CD4-positive, alpha-beta T cell treated with Interleukin-21 for 1 hour (primary cell): ENCODE data around the gene THBS3.
"Not testable (repeated sequence)": the region's sequence is repeated elsewhere in the genome, so short reads cannot be mapped to it uniquely, and the experiment has no call there.

ENCODE experiments used
- DNase-seq: peaks from one replicate; pipeline ENCODE4 v3.0.0-alpha.2; 2020

THBS3 gene

DNA sequence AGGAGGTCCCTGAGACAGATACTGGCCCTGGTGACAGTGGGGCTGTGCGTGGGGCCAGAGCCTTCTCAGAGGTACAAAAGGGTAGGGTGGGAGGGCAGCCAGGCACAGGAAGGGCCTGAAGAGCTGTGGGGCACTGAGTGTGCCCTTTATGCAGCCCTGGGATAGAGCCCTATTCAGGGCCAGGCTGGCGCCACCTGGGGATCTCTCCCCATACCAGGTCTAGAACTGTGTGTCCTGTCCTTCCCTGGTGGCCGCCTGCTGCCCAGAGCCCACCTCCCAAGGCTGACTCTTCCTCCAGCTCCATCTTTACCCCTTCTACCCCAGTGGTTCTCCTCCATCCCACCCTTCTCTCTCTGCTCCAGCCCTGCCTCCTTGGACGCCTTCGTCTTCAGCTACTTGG lies 25.8 kb upstream of the THBS3 start:
- DNase-seq: not testable (repeated sequence)

GRCh38 chr1:155232001-155232978 lies 24.6 kb upstream of the THBS3 start:
- not testable (repeated sequence) for DNase-seq

DNA sequence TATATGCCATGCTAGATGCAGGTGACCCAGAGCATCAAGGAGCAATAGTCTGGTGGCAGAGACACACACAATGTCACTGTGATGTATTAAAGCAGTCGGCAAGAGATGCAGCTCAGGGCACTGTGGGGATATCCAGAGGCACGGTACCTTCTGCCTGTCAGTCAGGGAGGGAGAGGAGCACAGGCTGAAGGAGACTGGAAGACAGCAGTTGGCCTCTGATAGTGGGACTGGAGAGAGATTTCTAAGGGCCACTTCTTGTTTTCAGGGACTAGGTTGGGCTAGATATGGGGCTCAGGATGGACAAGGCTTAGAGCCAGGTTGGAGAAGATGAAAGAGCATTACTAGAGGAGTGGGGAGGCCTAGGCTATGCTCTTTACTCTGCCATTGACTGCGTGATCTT lies 23.6 kb upstream of the THBS3 start:
- not testable (repeated sequence) for DNase-seq

- DNase-seq: no peak
Measured at GRCh38 chr1:155228096-155228427, 20.4 kb upstream of the THBS3 start.

DNA sequence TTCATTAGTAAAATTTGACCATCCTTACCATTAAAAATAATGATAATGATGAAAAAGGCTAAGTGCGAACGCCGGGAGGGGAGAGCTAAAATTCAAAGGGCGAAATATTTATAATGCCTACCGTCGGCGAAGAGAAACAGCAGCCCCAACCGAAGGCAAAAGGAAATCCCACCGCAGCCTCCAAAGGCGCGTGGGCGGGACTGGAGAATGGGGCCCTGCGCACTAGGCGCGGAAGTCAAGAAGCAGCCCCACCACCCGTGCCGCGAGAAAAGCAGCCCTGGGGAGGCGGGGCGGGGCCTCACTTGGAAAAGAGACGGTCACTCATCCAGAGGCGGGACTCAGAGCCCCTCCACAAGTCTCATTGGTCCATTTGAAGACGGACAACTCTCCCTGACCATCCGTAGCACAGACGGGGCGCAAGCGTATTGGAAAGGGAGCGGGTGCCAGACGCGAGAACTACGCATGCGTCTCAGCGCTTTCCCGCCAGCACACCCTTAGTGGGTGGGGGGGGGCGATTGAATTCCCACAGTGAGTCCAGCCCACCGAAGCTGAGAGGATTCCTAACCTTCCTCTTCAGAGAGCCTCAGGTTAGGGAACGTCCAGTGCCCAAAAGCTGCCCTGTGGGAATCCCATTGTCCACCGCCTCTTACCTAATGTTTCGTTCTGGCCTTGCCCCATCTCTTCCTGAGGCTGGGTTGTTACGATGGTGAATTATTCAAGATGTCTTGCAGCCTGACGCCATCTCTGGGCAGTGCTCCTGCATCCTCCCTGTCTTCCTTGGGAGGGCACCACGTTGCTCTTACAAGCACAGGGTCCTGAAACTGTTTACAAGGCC lies 19.8 kb upstream of the THBS3 start:
- peak; percentile 100 for DNase-seq

DNA sequence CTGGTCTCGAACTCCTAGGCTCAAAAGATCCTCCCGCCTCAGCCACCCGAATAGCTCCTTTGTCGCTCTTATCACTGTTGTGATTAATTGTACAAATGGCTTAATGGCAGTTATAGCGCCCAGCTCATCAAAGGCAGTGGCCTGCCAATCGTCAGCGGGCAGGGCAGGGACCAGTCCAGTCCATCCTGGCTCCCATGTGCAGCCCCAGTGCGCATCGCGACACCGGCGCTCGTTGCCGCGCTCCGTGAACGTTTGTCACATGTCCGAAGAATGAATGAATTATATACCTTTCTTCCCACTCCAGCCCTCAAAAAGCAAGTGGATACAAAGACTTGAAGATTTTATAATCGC lies 19.2 kb upstream of the THBS3 start:
- DNase-seq: no peak

DNA sequence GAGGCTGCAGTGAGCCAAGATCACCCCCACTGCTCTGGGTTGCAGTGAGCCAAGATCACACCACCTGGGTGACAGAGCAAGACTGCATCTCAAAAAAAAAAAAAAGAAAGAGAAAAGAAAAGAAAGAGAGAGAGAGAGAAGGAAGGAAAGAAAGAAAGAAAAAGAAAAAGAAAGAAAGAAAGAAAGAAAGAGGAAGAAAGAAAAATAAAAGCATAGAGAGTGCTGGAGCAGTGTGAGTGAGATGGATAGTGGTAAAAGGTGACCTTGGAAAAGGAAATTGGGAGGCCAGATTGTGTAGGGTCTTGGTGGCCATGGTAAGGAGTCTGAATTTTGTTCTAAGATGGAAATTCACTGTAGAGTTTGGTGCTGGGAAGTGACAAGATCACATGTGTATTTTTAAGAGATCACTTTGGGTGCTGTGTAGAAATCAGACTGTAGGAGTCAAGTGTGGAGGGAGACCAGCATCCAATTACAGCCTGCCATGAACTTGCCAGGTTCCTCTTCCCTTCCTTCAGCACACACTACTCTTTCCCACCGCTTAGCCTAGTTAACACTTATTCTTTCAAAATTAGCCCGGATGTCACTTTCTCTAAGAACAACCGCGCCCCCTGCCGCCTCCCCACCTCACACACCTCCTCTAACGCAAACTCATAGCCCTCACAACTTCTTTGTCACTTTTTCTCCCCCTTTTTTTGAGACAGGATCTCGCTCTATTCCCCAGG lies 18.7 kb upstream of the THBS3 start:
- DNase-seq: peak; percentile 88

DNA sequence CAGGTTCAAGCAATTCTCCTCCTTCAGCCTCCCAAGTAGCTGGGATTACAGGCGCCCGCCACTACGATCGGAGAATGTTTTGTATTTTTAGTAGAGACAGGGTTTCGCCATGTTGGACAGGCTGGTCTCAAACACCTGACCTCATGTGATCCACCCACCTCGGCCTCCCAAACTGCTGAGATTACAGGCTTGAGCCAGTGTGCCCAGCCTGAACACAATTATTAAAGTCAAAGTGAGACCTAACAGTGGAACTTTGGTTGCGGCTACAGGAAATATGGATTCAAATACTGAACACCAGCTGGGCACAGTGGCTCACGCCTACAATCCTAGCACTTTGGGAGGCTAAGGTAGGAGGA lies 17.7 kb upstream of the THBS3 start:
- DNase-seq: not testable (repeated sequence)

DNA sequence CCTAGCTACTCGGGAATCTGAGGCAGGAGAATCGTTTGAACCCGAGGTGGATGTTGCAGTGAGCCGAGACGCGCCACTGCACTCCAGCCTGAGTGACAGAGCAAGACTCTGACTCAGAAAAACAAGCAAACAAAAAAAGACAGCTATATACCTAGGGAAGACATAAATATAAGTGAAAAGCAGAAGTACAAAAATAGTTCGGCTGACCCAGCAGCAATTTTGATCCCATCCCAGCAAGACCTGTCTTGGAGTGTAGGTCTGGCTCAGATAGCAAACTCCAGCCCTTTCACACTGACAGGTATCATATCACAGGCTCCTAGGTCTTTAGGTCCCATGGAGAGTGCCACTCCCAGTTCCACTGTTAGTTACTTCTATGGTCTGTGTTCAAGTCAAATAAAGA lies 15.3 kb upstream of the THBS3 start:
- no peak for DNase-seq

- DNase-seq: not testable (repeated sequence)
Measured at GRCh38 chr1:155220211-155220965, 12.7 kb upstream of the THBS3 start.

- peak; percentile 53 for DNase-seq
Measured at GRCh38 chr1:155219592-155220031, 11.9 kb upstream of the THBS3 start.

GRCh38 chr1:155218854-155219591 lies 11.3 kb upstream of the THBS3 start:
- no peak for DNase-seq

GRCh38 chr1:155214702-155215101 lies 7.0 kb upstream of the THBS3 start:
- DNase-seq: peak; percentile 46

DNA sequence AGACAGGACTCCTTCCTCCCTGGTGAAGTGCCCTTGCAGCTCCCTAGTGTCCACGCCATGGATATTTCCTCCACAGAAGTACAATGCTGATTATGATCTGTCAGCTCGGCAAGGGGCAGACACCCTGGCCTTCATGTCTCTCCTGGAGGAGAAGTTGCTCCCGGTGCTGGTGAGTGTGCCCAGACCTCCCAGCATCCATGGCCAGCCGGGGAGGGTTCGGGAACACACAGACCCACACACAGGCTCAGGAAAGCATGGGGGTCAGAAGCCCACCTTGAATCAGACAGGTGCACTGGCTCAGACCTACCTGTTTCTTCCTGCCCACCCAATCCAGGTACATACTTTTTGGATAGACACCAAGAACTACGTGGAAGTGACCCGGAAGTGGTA lies 4.3 kb upstream of the THBS3 start:
- DNase-seq: not testable (repeated sequence)

DNA sequence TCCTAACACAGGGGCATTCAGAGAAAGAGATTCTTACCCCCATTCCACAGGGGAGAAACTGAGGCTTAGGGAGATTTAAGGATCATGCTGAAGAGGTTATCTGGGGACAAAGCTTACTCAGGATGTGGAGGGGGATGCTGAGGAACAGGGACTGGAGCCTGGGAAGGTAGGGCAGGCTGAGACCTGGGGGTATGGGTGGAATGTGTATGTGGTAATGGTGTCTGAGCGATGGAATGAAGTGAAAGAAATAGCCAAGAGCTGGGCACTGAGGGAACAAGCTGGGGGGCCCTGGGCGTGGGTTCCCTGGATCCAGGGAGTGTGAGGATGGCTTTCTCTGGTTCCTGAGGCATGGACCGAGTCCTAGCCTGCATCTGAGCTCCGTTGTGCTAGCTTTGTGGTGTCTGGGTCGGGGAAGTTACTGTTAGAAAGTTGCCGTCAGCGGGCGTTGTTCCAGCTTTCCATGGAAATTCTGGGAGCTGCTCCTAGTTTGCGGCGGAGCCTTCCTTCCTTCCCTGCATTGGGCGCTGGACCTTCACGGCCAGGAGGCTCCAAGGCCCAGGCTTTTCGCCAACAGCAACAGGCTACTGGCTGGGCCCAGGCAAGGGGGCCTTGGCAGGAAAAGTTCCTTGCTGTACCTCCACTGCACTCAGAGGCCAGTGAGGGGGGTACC lies 3.8 kb upstream of the THBS3 start:
- not testable (repeated sequence) for DNase-seq

DNA sequence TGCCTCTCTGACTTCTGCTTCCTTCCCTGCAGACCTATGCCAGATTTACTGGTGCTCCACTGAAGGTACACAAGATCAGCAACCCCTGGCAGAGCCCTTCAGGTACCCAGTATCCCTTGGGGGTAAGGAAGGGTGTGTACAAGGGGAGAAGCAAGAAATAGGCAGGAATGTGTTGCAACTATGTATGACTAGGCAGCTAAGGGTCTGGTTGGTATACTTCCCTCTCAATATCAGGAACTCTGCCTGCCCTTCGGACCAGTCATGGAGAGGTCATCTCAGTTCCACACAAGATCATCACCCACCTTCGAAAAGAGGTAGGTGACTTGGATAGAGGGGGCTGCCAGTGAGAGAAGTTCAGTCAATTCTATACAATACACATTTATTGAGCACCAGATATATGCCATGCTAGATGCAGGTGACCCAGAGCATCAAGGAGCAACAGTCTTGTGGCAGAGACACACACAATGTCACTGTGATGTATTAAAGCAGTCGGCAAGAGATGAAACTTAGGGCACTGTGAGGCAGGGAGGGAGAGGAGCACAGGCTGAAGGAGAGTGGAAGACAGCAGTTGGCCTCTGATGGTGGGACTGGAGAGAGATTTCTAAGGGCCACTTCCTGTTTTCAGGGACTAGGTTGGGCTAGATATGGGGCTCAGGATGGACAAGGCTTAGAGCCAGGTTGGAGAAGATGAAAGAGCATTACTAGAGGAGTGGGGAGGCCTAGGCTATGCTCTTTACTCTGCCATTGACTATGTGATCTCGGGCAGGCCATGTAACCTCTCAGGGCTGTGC lies 2.8 kb upstream of the THBS3 start:
- DNase-seq: no peak

DNA sequence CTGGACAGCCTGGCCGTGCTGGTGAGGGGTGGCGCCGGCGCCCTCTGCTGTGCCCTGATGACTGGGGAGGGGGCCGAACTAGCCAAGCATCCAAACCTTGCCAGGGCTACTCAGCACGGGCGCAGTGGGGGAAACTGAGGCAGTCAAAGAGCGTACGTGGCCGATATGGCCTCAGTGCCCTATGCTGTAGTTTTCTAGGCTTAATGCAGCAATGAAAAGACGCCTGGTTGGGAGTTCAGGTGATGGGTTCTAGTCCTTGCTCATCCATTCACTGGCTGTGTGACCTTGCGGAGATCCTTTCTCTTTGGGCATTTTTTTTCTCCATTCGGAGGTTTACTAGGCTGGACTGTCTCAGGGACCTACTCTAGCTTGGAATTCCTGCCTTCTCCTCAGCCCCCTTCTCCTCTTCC lies 1.6 kb upstream of the THBS3 start:
- no peak for DNase-seq

GRCh38 chr1:155208541-155209311 lies 1.0 kb upstream of the THBS3 start, which contains the start of gene MTX1:
Gene MTX1 (plus strand): TSS chr1:155208695. CDS start chr1:155208805, 110 bp downstream.
- DNase-seq: peak; percentile 95
